HEK293 (cell line): Measurements from ENCODE around the gene LZTFL1.

Experiments
- CTCF ChIP-seq: fragments of 450-650 bp; formaldehyde crosslinking; IDR thresholded peaks from 2 replicates; pipeline ENCODE4 v1.5.1; 2016; ENCODE audit warnings: missing biosample characterization, missing genetic modification characterization
- GLI4 ChIP-seq: fragments of 450-650 bp; formaldehyde crosslinking; IDR thresholded peaks from 2 replicates; pipeline ENCODE4 v1.5.1; 2016; ENCODE audit warnings: missing biosample characterization, missing genetic modification characterization
- KLF16 ChIP-seq: fragments of 450-650 bp; formaldehyde crosslinking; IDR thresholded peaks from 2 replicates; pipeline ENCODE4 v1.5.1; 2017; ENCODE audit warnings: missing biosample characterization, missing genetic modification characterization
- ZBTB7A ChIP-seq: fragments of 450-650 bp; formaldehyde crosslinking; IDR thresholded peaks from 2 replicates; pipeline ENCODE4 v1.5.1; 2016; ENCODE audit warnings: low read depth, missing biosample characterization, missing genetic modification characterization
- ZNF148 ChIP-seq: fragments of 450-650 bp; formaldehyde crosslinking; IDR thresholded peaks from 2 replicates; pipeline ENCODE4 v1.5.0; 2017; ENCODE audit warnings: missing biosample characterization, missing genetic modification characterization, borderline replicate concordance
- ZNF280D ChIP-seq: fragments of 450-650 bp; formaldehyde crosslinking; IDR thresholded peaks from 2 replicates; pipeline ENCODE4 v1.5.1; 2016; ENCODE audit warnings: missing biosample characterization, missing genetic modification characterization

- TF ChIP-seq KLF16 (tag by site-specific recombination), result no peak
- no peak for TF ChIP-seq CTCF (tag by site-specific recombination)
- TF ChIP-seq ZBTB7A, result no peak
- TF ChIP-seq ZNF148 (tag by site-specific recombination), result no peak
- no peak for TF ChIP-seq GLI4
- no peak for TF ChIP-seq ZNF280D (tag by site-specific recombination)
Observed at GRCh38 chr3:45792036-45792435, 49.9 kb downstream of the LZTFL1 start.
